GM23338 (cell line): ENCODE data around the gene CRISPLD2. TPM values are rescaled to one million over a fixed set of nuclear protein-coding genes. Genes with fewer than 3 reads are reported as not detected.

Experiments used
- ATAC-seq: fragments of 200-7000 bp; cut with Tn5 transposase; 3 replicates; pipeline ENCODE4 v1.9.1; 2020
- DNase-seq: peaks from one replicate; pipeline ENCODE4 v3.0.0-alpha.2; 2015; ENCODE audit warnings: low spot score
- H2AFZ ChIP-seq: fragments of 200-600 bp; sonication (generic); 2 replicates; pipeline ENCODE4 v1.8.0; 2016; ENCODE audit warnings: antibody characterized with exemption, mild to moderate bottlenecking, moderate library complexity
- H3F3A ChIP-seq: fragments of 200-600 bp; sonication (generic); replicated peaks from 2 replicates; pipeline ENCODE4 v1.8.0; 2017; ENCODE audit warnings: antibody characterized with exemption, mixed run types, low read depth
- H3K27ac ChIP-seq: fragments of 200-600 bp; sonication (generic); 2 replicates; pipeline ENCODE4 v1.6.1; 2016; ENCODE audit warnings: low read depth
- H3K27me3 ChIP-seq: fragments of 200-600 bp; sonication (generic); 2 replicates; pipeline ENCODE4 v1.8.0; 2016; ENCODE audit warnings: mild to moderate bottlenecking, mixed run types, moderate library complexity; ENCODE audit not compliant: insufficient read depth
- H3K36me3 ChIP-seq: fragments of 200-600 bp; sonication (generic); 2 replicates; pipeline ENCODE4 v1.8.0; 2016; ENCODE audit warnings: mild to moderate bottlenecking; ENCODE audit not compliant: insufficient read depth
- H3K4me1 ChIP-seq: fragments of 200-600 bp; sonication (generic); 2 replicates; pipeline ENCODE4 v1.8.0; 2016; ENCODE audit warnings: mild to moderate bottlenecking, moderate library complexity; ENCODE audit not compliant: insufficient read depth
- H3K4me2 ChIP-seq: fragments of 200-600 bp; sonication (generic); 2 replicates; pipeline ENCODE4 v1.7.1; 2017; ENCODE audit warnings: mixed run types
- H3K4me3 ChIP-seq: fragments of 200-600 bp; sonication (generic); 2 replicates; pipeline ENCODE4 v1.6.1; 2016; ENCODE audit warnings: mixed run types
- H3K79me2 ChIP-seq: fragments of 200-600 bp; sonication (generic); replicated peaks from 2 replicates; pipeline ENCODE4 v1.8.0; 2017; ENCODE audit warnings: mild to moderate bottlenecking; ENCODE audit not compliant: insufficient read depth
- H3K9me2 ChIP-seq: fragments of 200-600 bp; sonication (generic); 2 replicates; pipeline ENCODE4 v1.8.0; 2017; ENCODE audit not compliant: insufficient read depth
- H4K20me1 ChIP-seq: fragments of 200-600 bp; sonication (generic); replicated peaks from 2 replicates; pipeline ENCODE4 v1.8.0; 2017; ENCODE audit warnings: mild to moderate bottlenecking; ENCODE audit not compliant: insufficient read depth
- H3K27ac Mint-ChIP-seq: 2 replicates; pipeline ENCODE4 v1.8.0; 2020; ENCODE audit warnings: inconsistent platforms, mild to moderate bottlenecking, moderate library complexity, mixed read lengths
- H3K27me3 Mint-ChIP-seq: 3 replicates; pipeline ENCODE4 v1.8.0; 2022; ENCODE audit warnings: low read depth, mild to moderate bottlenecking, moderate library complexity, mixed read lengths, inconsistent platforms; ENCODE audit not compliant: insufficient read depth, poor library complexity
- H3K36me3 Mint-ChIP-seq: 3 replicates; pipeline ENCODE4 v1.8.0; 2021; ENCODE audit warnings: low read depth, mild to moderate bottlenecking, inconsistent platforms, moderate library complexity, mixed read lengths
- H3K4me1 Mint-ChIP-seq: 3 replicates; pipeline ENCODE4 v1.8.0; 2020; ENCODE audit warnings: mild to moderate bottlenecking, inconsistent platforms, mixed read lengths
- H3K4me3 Mint-ChIP-seq: 3 replicates; pipeline ENCODE4 v1.8.0; 2021; ENCODE audit warnings: moderate library complexity, mild to moderate bottlenecking, inconsistent platforms, mixed read lengths
- H3K9me3 Mint-ChIP-seq: 3 replicates; pipeline ENCODE4 v1.8.0; 2020; ENCODE audit warnings: moderate library complexity, mild to moderate bottlenecking, inconsistent platforms, mixed read lengths
- CREB1 ChIP-seq: fragments of 250-450 bp; sonication (Bioruptor Pico); IDR thresholded peaks from 2 replicates; pipeline ENCODE4 v1.5.0; 2020; ENCODE audit warnings: low read depth, mild to moderate bottlenecking, moderate library complexity
- EZH2 ChIP-seq: fragments of 200-600 bp; sonication (generic); IDR thresholded peaks from one replicate; pipeline ENCODE4 v1.8.0; 2017; ENCODE audit warnings: antibody characterized with exemption, mild to moderate bottlenecking, low read depth; ENCODE audit not compliant: unreplicated experiment
- EZH2phosphoT487 ChIP-seq: fragments of 200-600 bp; sonication (generic); IDR thresholded peaks from one replicate; pipeline ENCODE4 v1.8.1; 2018; ENCODE audit warnings: antibody characterized with exemption; ENCODE audit not compliant: unreplicated experiment
- JUNB ChIP-seq: IDR thresholded peaks from one replicate; pipeline ENCODE4 v1.6.1; 2016; ENCODE audit warnings: antibody characterized with exemption; ENCODE audit not compliant: unreplicated experiment
- NANOG ChIP-seq: IDR thresholded peaks from 2 replicates; pipeline ENCODE4 v1.6.1; 2016; ENCODE audit warnings: antibody characterized with exemption, borderline replicate concordance
- POLR2AphosphoS5 ChIP-seq: IDR thresholded peaks from 2 replicates; pipeline ENCODE4 v1.6.1; 2016; ENCODE audit warnings: antibody characterized with exemption, low read depth
- REST ChIP-seq: IDR thresholded peaks from one replicate; pipeline ENCODE4 v1.6.1; 2018; ENCODE audit warnings: antibody characterized with exemption; ENCODE audit not compliant: unreplicated experiment
- STAT1 ChIP-seq: IDR thresholded peaks from one replicate; pipeline ENCODE4 v1.6.1; 2016; ENCODE audit warnings: antibody characterized with exemption; ENCODE audit not compliant: unreplicated experiment
- ZNF114 ChIP-seq: fragments of 250-450 bp; sonication (Bioruptor Pico); IDR thresholded peaks from 2 replicates; pipeline ENCODE4 v1.5.0; 2020; ENCODE audit warnings: mild to moderate bottlenecking, moderate library complexity
- ZNF331 ChIP-seq: fragments of 250-450 bp; sonication (Bioruptor Pico); IDR thresholded peaks from 2 replicates; pipeline ENCODE4 v1.5.0; 2020; ENCODE audit warnings: low read depth, mild to moderate bottlenecking, moderate library complexity
- ZNF462 ChIP-seq: fragments of 250-450 bp; sonication (Bioruptor Pico); IDR thresholded peaks from 2 replicates; pipeline ENCODE4 v1.5.0; 2020; ENCODE audit warnings: mild to moderate bottlenecking, moderate library complexity
- polyA plus RNA-seq: library from polyadenylated mRNA; unstranded; fragments of >200 nt; fragmentation: Nextera tagmentation; extraction: Ambion mirVana; gene quantifications from 2 replicates; pipeline ENCODE4 v1.2.1, GENCODE V29; 2016
- total RNA-seq: library from RNA; depleted of rRNA; stranded (reverse); fragments of >200 nt; shearing (Covaris generic); gene quantifications from 2 replicates; pipeline ENCODE4 v1.2.3, GENCODE V29; 2014
- TF ChIP-seq, protein P1 (sequence below), 2 experiments: fragments of 200-600 bp in 1 of 2; sonication (generic) in 1 of 2; conservative IDR thresholded peaks; 2 replicates each; pipeline versions ENCODE4 v1.5.1 to v1.6.1; 2016 to 2017; ENCODE audit warnings: antibody characterized with exemption in 2 of 2, low read depth in 2 of 2, mild to moderate bottlenecking in 2 of 2, moderate library complexity in 1 of 2
- TF ChIP-seq, protein P2 (sequence below): IDR thresholded peaks from 2 replicates; pipeline ENCODE4 v1.6.1; 2016; ENCODE audit warnings: antibody characterized with exemption

CRISPLD2 gene
- total and polyA plus RNA-seq, 2 experiments from 2014 or later, result 2.6 to 8.3 TPM

- ATAC-seq (no peak), DNase-seq (no peak)
- Histone ChIP-seq H3K4me2 (no peak overlapping the region), H4K20me1 (no peaks in the 10 kb centered on the region), H3K4me3 (no peak overlapping the region), H2AFZ (no peak overlapping the region), H3K27me3 (no peaks in the 10 kb centered on the region), H3F3A (no peaks in the 10 kb centered on the region), H3K36me3 (no peaks in the 10 kb centered on the region), H3K4me1 (no peaks in the 10 kb centered on the region), H3K79me2 (no peaks in the 10 kb centered on the region), H3K9me2 (no peaks in the 10 kb centered on the region), H3K27ac (no peak overlapping the region)
- H3K27me3 Mint-ChIP-seq, result peaks cover 8% of the 10 kb centered on the region
- H3K36me3 Mint-ChIP-seq, result no peaks in the 10 kb centered on the region
- no peak overlapping the region for H3K4me3 Mint-ChIP-seq
- H3K4me1 Mint-ChIP-seq, result no peaks in the 10 kb centered on the region; the same call in 1 of the 3 replicates
- no peaks in the 10 kb centered on the region for H3K9me3 Mint-ChIP-seq
- TF ChIP-seq CREB1 (CRISPR knock-in tag), result no peak
- TF ChIP-seq, protein P1, sequence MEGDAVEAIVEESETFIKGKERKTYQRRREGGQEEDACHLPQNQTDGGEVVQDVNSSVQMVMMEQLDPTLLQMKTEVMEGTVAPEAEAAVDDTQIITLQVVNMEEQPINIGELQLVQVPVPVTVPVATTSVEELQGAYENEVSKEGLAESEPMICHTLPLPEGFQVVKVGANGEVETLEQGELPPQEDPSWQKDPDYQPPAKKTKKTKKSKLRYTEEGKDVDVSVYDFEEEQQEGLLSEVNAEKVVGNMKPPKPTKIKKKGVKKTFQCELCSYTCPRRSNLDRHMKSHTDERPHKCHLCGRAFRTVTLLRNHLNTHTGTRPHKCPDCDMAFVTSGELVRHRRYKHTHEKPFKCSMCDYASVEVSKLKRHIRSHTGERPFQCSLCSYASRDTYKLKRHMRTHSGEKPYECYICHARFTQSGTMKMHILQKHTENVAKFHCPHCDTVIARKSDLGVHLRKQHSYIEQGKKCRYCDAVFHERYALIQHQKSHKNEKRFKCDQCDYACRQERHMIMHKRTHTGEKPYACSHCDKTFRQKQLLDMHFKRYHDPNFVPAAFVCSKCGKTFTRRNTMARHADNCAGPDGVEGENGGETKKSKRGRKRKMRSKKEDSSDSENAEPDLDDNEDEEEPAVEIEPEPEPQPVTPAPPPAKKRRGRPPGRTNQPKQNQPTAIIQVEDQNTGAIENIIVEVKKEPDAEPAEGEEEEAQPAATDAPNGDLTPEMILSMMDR (conservative IDR thresholded peaks at IDR 0.05; ENCODE audit: low read depth in 2 of 2), result no peak
- no peak for TF ChIP-seq JUNB
- TF ChIP-seq ZNF331, result no peak
- no peak for TF ChIP-seq STAT1
- no peak for TF ChIP-seq POLR2AphosphoS5
- TF ChIP-seq ZNF462 (CRISPR knock-in tag), result no peak
- TF ChIP-seq ZNF114, result no peak
- TF ChIP-seq EZH2, result no peak
- TF ChIP-seq EZH2phosphoT487, result no peak
- TF ChIP-seq NANOG, result no peak
- TF ChIP-seq, protein P2, sequence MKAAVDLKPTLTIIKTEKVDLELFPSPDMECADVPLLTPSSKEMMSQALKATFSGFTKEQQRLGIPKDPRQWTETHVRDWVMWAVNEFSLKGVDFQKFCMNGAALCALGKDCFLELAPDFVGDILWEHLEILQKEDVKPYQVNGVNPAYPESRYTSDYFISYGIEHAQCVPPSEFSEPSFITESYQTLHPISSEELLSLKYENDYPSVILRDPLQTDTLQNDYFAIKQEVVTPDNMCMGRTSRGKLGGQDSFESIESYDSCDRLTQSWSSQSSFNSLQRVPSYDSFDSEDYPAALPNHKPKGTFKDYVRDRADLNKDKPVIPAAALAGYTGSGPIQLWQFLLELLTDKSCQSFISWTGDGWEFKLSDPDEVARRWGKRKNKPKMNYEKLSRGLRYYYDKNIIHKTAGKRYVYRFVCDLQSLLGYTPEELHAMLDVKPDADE, result no peak
- TF ChIP-seq REST, result no peak
- no peak overlapping the region for H3K27ac Mint-ChIP-seq
These were observed 97.7 kb downstream of the CRISPLD2 start for GRCh38 chr16:84917492-84917891.
